Panc1 (cell line): Measurements from ENCODE around the gene LZTFL1. TPM values are rescaled to one million over a fixed set of nuclear protein-coding genes. Genes with fewer than 3 reads are reported as not detected.

Source experiments
- ATAC-seq: fragments of 200-7000 bp; cut with Tn5 transposase; 2 replicates; pipeline ENCODE4 v1.9.1; 2020; ENCODE audit warnings: mild to moderate bottlenecking, moderate library complexity
- BruUV-seq: library from RNA; stranded (reverse); fragments of 400-500 nt; replicated peaks from 2 replicates; lab custom pipeline; 2021; lab: Mats Ljungman, UMichigan
- CTCF ChIA-PET: fragments of 300-600 bp; sonication (Branson Sonifier 250); formaldehyde crosslinking; loops from one replicate; lab custom pipeline; 2022; ENCODE audit warnings: antibody characterized with exemption; lab: Charles Lee
- POLR2A ChIA-PET: fragments of 300-600 bp; sonication (Branson Sonifier 250); formaldehyde crosslinking; loops from one replicate; lab custom pipeline; 2022; ENCODE audit warnings: antibody characterized with exemption; lab: Charles Lee
- DNase-seq: peaks from one replicate; pipeline ENCODE4 v3.0.0-alpha.2; 2010; ENCODE audit warnings: low read depth, low spot score
- H3K27ac ChIP-seq: 2 replicates; pipeline ENCODE4 v1.5.1; 2011; ENCODE audit warnings: mild to moderate bottlenecking, low read length, inconsistent platforms
- H3K27me3 ChIP-seq: fragments of 200-500 bp; sonication (Bioruptor generic); 2 replicates; pipeline ENCODE4 v1.6.0; 2014; ENCODE audit warnings: low read length, inconsistent platforms; ENCODE audit not compliant: control insufficient read depth, insufficient read depth
- H3K36me3 ChIP-seq: fragments of 200-500 bp; sonication (Bioruptor generic); 2 replicates; pipeline ENCODE4 v1.5.1; 2014; ENCODE audit warnings: inconsistent platforms, mild to moderate bottlenecking, low read length, moderate library complexity; ENCODE audit not compliant: control insufficient read depth, insufficient read depth
- H3K4me1 ChIP-seq: 2 replicates; pipeline ENCODE4 v1.5.1; 2011; ENCODE audit warnings: inconsistent platforms, mild to moderate bottlenecking, low read length, moderate library complexity; ENCODE audit not compliant: control insufficient read depth, insufficient read depth
- H3K4me3 ChIP-seq, 2 experiments: 2 replicates each; pipeline ENCODE4 v1.5.1; 2011 to 2012; ENCODE audit warnings: low read depth in 2 of 2, low read length in 2 of 2, mild to moderate bottlenecking in 2 of 2, inconsistent platforms in 1 of 2, moderate library complexity in 1 of 2
- H3K9me3 ChIP-seq: fragments of 200-500 bp; sonication (Bioruptor generic); 2 replicates; pipeline ENCODE4 v1.5.1; 2014; ENCODE audit warnings: low read depth, mild to moderate bottlenecking, inconsistent platforms, low read length, moderate library complexity; ENCODE audit not compliant: control insufficient read depth, insufficient read depth
- CTCF ChIP-seq: fragments of 450-650 bp; IDR thresholded peaks from 2 replicates; pipeline ENCODE4 v1.5.1; 2017; ENCODE audit warnings: mild to moderate bottlenecking
- POLR2AphosphoS5 ChIP-seq: IDR thresholded peaks from 2 replicates; pipeline ENCODE4 v1.6.1; 2012; ENCODE audit warnings: mild to moderate bottlenecking, low read depth, low read length, moderate library complexity
- REST ChIP-seq, 2 experiments: IDR thresholded peaks; 2 replicates each; pipeline ENCODE4 v1.6.1; 2011 to 2012; ENCODE audit warnings: low read depth in 2 of 2, control low read depth in 1 of 2, low read length in 1 of 2, mild to moderate bottlenecking in 1 of 2, moderate library complexity in 1 of 2; ENCODE audit not compliant: insufficient read depth in 1 of 2
- SIN3A ChIP-seq: IDR thresholded peaks from 2 replicates; pipeline ENCODE4 v1.6.1; 2012; ENCODE audit warnings: low read depth, mild to moderate bottlenecking, low read length, moderate library complexity, borderline replicate concordance; ENCODE audit not compliant: insufficient read depth
- TCF7L2 ChIP-seq: IDR thresholded peaks from 2 replicates; pipeline ENCODE4 v1.6.1; 2011; ENCODE audit warnings: mild to moderate bottlenecking, low read depth, low read length, inconsistent platforms
- in situ Hi-C: cut with HindIII; loops from 2 replicates; pipeline ENCODE4 v1.10.0; 2016; ENCODE audit warnings: low sequenced_read_pairs, low pct_unique_long_range_greater_than_20kb
- intact Hi-C: fragments of 100-400 bp; cut with micrococcal nuclease; formaldehyde crosslinking; loops from one replicate; pipeline ENCODE4 v1.10.0; 2022; ENCODE audit not compliant: unreplicated experiment
- total RNA-seq: library from RNA; stranded (reverse); gene quantifications from one replicate; pipeline ENCODE4 v1.2.1, GENCODE V29; 2021; ENCODE audit not compliant: unreplicated experiment

The LZTFL1 gene
- total RNA-seq, 1 experiment from 2014 or later: 12.3 TPM

GRCh38 chr3:45826908-45827307 lies 15.0 kb downstream of the LZTFL1 start:
- Histone ChIP-seq H3K27me3 (no peaks in the 10 kb centered on the region), H3K4me1 (no peaks in the 10 kb centered on the region), H3K9me3 (no peaks in the 10 kb centered on the region), H3K27ac (no peak overlapping the region), H3K36me3 (no peaks in the 10 kb centered on the region; the same call in none of the 2 replicates), H3K4me3 (no peak overlapping the region)
- intact Hi-C loops: no loop called here
- no TSS peak for BruUV-seq
- ChIA-PET CTCF (no interaction called here), POLR2A (no interaction called here)
- TF ChIP-seq REST (IDR thresholded peaks at IDR 0.05; ENCODE audit: insufficient read depth in 1 of 2, low read depth in 2 of 2, low read length in 1 of 2): no peak
- no peak for TF ChIP-seq TCF7L2
- no peak for TF ChIP-seq SIN3A
- TF ChIP-seq POLR2AphosphoS5: no peak
- TF ChIP-seq CTCF: no peak
- DNase-seq: no peak
- peak; percentile 48; the same call in 1 of the 2 replicates for ATAC-seq
- in situ Hi-C loops: no loop called here

GRCh38 chr3:45826321-45826720 lies 15.6 kb downstream of the LZTFL1 start:
- Histone ChIP-seq H3K4me1 (no peaks in the 10 kb centered on the region), H3K27me3 (no peaks in the 10 kb centered on the region), H3K27ac (no peak overlapping the region), H3K4me3 (no peak overlapping the region), H3K36me3 (no peaks in the 10 kb centered on the region; the same call in none of the 2 replicates), H3K9me3 (no peaks in the 10 kb centered on the region)
- in situ Hi-C loops (no loop called here), intact Hi-C loops (no loop called here)
- DNase-seq: no peak
- TF ChIP-seq POLR2AphosphoS5 (no peak), TCF7L2 (no peak), SIN3A (no peak), REST (IDR thresholded peaks at IDR 0.05; ENCODE audit: insufficient read depth in 1 of 2, low read depth in 2 of 2, low read length in 1 of 2) (no peak), CTCF (no peak)
- BruUV-seq: no TSS peak
- CTCF ChIA-PET: no interaction called here
- POLR2A ChIA-PET: no interaction called here
- peak; percentile 34; the same call in 1 of the 2 replicates for ATAC-seq
